Stimulated activated CD8-positive, alpha-beta memory T cell treated with anti-CD3 and anti-CD28 coated beads, Interleukin-4, amount 100 ng/mL, for 1 hour (primary cell): ENCODE measurements around the gene FAM107B.

Source experiments
- DNase-seq, 2 donors: peaks; one replicate each; pipeline ENCODE4 v3.0.0-alpha.2; 2020; ENCODE audit warnings: low read depth in 2 of 2, low spot score in 1 of 2

Gene FAM107B

DNA sequence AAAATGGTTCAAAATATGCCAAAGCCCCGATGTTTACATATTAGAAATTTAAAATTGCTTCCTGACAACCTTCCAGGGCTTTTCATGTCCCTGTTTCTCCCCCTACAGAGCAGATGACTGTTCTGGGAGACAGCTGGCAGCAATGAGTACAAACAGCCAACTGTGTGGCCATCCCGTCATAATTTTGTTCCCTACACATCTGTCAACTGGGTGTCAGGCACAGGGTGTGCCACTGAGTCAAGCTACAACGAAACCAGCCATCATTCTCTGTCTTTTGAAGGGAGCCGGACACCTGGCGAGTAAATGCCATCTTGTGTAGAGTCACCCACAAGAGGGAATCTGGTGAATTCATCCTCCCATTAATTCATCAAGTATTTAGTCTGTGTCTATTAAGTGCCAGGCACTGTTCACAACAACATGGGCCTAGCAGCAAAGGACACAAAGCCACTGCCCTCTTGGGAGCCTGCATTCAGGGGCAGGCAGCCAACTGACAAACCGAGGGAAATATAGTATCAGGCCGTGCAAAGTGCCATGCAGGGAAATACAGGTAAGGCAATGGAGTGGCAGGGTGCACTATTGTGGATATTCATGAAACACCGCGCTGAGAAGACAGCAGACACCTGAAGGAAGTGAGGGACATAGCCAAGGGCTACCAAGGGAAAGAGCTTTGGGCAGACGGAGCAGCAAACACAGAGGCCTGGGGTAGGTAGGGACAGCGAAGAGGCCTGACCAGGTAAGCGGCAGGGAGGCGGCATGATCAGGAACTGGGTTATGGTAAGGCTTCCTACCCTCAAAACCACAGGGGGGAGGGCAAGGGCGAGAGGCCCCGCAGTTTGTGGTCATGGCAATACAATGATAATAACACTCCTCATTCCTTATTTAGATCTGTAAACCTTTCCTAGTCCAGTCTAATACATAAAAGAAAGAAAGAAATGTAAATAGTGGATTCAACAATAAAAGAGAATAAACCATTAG is 213.6 kb downstream of the FAM107B start:
- DNase-seq = no peak

- DNase-seq = peak in 1 of 2 donors; percentile 39
Observed at GRCh38 chr10:14560274-14560673, 214.4 kb downstream of the FAM107B start.

GRCh38 chr10:14558025-14558424 is 216.7 kb downstream of the FAM107B start:
- DNase-seq = no peak

- DNase-seq = no peak
Observed at GRCh38 chr10:14557567-14557966, 217.1 kb downstream of the FAM107B start.

- no peak for DNase-seq
Observed at GRCh38 chr10:14556285-14556956, 218.3 kb downstream of the FAM107B start.

DNA sequence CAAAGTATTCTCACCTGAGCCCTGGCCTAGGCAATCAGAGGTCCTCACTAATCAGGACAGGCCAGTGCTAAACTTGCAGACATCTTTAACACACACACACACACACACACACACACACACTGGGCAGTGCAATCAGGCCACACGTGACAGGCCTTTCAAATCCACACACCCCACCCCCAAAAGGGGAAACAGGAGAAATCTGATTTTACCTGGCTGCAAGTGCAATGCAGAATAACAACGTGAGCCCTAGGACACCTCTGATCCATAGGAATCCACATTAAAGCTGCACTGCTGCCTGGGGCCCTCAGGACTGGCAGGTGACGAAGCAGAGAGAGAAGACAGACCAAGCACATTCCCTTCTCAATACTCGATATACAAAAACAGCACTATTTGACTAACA is 218.9 kb downstream of the FAM107B start:
- no peak for DNase-seq

- no peak for DNase-seq
Observed at GRCh38 chr10:14554491-14555205, 220.0 kb downstream of the FAM107B start.

GRCh38 chr10:14554091-14554490 is 220.6 kb downstream of the FAM107B start:
- no peak for DNase-seq

GRCh38 chr10:14553448-14553847 is 221.2 kb downstream of the FAM107B start:
- no peak for DNase-seq

DNA sequence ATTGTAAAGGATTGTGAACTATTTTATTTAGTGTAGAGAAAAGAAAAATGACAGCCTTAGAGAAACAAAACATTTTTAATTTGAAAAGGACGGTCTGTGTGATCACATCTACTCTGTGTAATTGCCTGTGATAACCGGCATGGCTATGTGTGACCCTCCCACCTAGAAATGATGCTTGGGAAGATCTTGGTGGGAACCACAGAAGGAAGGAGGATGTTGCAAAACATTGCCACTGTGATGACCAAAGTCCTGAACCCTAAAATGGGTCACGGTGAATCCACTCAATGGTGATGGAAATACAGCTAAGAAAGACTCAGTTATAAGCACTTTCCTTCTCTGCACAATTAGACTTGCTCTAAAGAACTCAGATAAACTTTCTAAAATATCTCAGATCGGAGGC is 222.7 kb downstream of the FAM107B start:
- DNase-seq = no peak

GRCh38 chr10:14550471-14550981 is 224.2 kb downstream of the FAM107B start:
- DNase-seq = no peak

GRCh38 chr10:14549496-14549895 is 225.2 kb downstream of the FAM107B start:
- no peak for DNase-seq

DNA sequence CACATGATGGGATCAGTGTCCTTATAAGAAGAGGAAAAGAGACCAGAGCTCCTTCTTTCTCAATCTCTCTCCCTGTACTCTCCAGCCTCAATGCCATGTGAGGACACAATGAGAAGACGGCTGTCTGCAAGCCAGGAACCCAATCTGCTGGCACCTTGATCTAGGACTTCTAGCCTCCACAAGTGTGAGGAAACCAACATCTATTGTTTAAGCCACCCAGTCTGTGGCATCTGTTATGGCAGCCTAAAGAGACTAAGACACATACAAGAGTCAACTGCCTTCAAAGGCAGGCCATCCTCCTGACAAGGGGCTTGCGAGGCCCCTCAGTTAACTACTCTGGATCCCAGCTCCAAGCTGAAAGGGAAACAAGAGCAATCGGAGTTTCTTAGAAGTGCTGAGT is 225.7 kb downstream of the FAM107B start:
- no peak for DNase-seq

GRCh38 chr10:14548474-14548873 is 226.2 kb downstream of the FAM107B start:
- DNase-seq = no peak

DNA sequence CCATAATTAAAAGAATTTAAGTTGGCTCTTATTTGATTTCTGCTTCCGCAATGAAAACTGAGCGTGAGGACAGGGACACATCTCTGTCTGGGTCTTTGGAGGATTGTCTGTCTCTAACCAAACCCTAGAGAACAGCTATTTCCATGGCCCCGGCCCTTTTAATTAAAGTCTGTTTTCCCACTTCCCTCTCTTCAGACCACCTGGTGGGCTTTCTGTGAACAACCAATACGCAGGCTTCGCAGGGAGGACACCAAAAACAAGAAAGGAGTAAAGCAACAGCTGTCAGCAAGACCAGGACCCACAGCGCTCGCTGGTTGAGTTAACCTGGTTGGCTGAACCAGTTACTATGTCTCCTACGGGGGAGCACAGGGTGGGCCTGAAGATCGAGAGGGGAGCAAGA is 226.9 kb downstream of the FAM107B start:
- no peak for DNase-seq

DNA sequence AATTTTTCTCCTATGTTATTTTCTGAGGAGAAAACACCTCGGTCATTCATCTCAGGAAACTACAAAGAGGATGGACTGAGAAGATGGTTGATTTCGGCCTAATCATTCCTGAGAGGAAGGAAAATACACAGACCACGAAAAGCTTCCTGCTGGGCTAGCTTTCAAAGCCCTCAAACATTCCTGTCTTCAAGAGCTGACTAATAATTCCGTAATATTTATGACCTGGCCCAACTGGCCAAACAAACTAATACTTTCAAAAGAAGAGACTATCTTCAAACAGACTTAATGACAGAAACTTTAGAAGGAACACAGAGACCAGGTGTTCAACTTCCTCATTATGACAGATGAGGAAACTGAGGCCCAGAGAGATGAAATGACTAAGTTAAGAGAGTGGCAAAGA is 228.9 kb downstream of the FAM107B start:
- no peak for DNase-seq

DNA sequence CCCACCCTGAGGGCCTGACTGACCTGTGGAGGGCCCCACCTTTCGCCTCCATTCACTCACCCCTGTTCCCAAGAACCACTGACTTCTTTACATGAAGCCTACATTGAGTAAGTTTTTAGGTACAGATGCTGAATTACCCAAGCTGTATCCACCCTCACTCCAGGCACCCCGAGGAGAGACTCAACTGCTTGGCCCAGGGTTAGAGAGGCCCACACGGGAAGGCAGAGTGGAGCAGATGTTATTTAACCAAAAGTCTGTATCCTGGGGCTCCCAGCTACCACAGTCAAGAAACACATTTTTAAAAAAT is 230.8 kb downstream of the FAM107B start:
- no peak for DNase-seq

GRCh38 chr10:14543046-14543903 is 231.4 kb downstream of the FAM107B start:
- no peak for DNase-seq

DNA sequence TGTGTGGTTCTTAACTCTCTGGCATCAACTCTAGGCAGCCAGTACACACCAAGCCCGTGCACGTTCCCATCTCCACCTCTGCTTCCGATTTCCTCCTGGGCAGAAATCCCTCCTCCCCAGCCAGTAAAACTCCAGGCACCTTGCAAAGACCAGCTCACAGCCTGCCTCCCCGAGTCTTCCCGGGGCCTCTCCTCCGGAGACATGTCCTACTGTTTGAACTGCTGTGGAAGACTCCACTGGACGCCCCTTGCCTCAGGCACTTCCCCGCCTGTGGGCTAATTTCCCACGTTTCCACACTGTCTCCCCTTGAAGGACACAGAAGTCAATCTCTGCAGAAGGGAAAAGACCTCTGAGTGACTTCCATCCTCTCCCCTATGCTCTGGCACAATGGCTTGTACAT is 233.3 kb downstream of the FAM107B start:
- no peak for DNase-seq

GRCh38 chr10:14540611-14541010 is 234.1 kb downstream of the FAM107B start:
- no peak for DNase-seq

GRCh38 chr10:14540062-14540461 is 234.6 kb downstream of the FAM107B start:
- DNase-seq = no peak
